ENCODE measurements around the gene PCDHGA6. TPM values are rescaled to one million over a fixed set of nuclear protein-coding genes. Genes with fewer than 3 reads are reported as not detected.
"Not testable (repeated sequence)": the region's sequence is repeated elsewhere in the genome, so short reads cannot be mapped to it uniquely, and the experiment has no call there.

The PCDHGA6 gene
- total RNA-seq, 6 experiments from 2014 or later: 1.8 to 2.8 (median 2.8) TPM

DNA sequence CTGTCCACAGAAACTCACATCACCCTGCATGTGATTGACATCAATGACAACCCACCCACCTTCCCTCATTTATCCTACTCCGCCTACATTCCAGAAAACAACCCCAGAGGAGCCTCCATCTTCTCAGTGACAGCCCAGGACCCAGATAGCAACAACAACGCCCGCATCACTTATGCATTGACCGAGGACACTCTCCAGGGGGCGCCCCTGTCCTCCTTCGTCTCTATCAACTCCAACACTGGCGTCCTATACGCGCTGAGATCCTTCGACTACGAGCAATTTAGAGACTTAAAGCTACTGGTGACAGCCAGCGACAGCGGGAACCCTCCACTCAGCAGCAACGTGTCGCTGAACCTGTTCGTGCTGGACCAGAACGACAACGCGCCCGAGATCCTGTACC lies 28.4 kb upstream of the PCDHGA6 start:
- DNase-seq: no peak
- peaks cover 36% of the 10 kb centered on the region for H3K9me3 Mint-ChIP-seq
- no peak overlapping the region for H3K4me3 Mint-ChIP-seq
- H3K27me3 Mint-ChIP-seq (ENCODE audit: insufficient read depth): peaks cover 4% of the 10 kb centered on the region
- TF ChIP-seq, protein P1, sequence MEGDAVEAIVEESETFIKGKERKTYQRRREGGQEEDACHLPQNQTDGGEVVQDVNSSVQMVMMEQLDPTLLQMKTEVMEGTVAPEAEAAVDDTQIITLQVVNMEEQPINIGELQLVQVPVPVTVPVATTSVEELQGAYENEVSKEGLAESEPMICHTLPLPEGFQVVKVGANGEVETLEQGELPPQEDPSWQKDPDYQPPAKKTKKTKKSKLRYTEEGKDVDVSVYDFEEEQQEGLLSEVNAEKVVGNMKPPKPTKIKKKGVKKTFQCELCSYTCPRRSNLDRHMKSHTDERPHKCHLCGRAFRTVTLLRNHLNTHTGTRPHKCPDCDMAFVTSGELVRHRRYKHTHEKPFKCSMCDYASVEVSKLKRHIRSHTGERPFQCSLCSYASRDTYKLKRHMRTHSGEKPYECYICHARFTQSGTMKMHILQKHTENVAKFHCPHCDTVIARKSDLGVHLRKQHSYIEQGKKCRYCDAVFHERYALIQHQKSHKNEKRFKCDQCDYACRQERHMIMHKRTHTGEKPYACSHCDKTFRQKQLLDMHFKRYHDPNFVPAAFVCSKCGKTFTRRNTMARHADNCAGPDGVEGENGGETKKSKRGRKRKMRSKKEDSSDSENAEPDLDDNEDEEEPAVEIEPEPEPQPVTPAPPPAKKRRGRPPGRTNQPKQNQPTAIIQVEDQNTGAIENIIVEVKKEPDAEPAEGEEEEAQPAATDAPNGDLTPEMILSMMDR (IDR thresholded peaks at IDR 0.05): 0 out of 2 replicates have a peak, but pooled peaks have one; percentile 15
- H3K36me3 Mint-ChIP-seq (ENCODE audit: low read depth): peaks cover 24% of the 10 kb centered on the region
- peaks cover 16% of the 10 kb centered on the region for H3K4me1 Mint-ChIP-seq (ENCODE audit: low read depth)
- H3K27ac Mint-ChIP-seq: no peak overlapping the region

GRCh38 chr5:141346017-141346416 lies 27.7 kb upstream of the PCDHGA6 start:
- not testable (repeated sequence) for H3K4me3 Mint-ChIP-seq; H3K27ac Mint-ChIP-seq; H3K27me3 Mint-ChIP-seq (ENCODE audit: insufficient read depth); DNase-seq
- peaks cover 29% of the 10 kb centered on the region for H3K36me3 Mint-ChIP-seq (ENCODE audit: low read depth)
- peaks cover 41% of the 10 kb centered on the region for H3K9me3 Mint-ChIP-seq
- H3K4me1 Mint-ChIP-seq (ENCODE audit: low read depth): peaks cover 19% of the 10 kb centered on the region

- TF ChIP-seq, protein P1 (IDR thresholded peaks at IDR 0.05): peak; percentile 77
- H3K4me1 Mint-ChIP-seq (ENCODE audit: low read depth): peaks cover 19% of the 10 kb centered on the region
- peak within 1 kb of the TSS; percentile 48 for H3K27ac Mint-ChIP-seq
- peaks cover 33% of the 10 kb centered on the region for H3K36me3 Mint-ChIP-seq (ENCODE audit: low read depth)
- DNase-seq: peak; percentile 53
- H3K4me3 Mint-ChIP-seq: peak within 1 kb of the TSS; percentile 88
- peaks cover 9% of the 10 kb centered on the region for H3K27me3 Mint-ChIP-seq (ENCODE audit: insufficient read depth)
- H3K9me3 Mint-ChIP-seq: peaks cover 46% of the 10 kb centered on the region
These were observed 23.6 kb upstream of the PCDHGA6 start, which contains the start of gene PCDHGB1 for GRCh38 chr5:141349917-141350619. Gene PCDHGB1 (plus strand): TSS chr5:141350099. CDS start chr5:141350261, 162 bp downstream.

DNA sequence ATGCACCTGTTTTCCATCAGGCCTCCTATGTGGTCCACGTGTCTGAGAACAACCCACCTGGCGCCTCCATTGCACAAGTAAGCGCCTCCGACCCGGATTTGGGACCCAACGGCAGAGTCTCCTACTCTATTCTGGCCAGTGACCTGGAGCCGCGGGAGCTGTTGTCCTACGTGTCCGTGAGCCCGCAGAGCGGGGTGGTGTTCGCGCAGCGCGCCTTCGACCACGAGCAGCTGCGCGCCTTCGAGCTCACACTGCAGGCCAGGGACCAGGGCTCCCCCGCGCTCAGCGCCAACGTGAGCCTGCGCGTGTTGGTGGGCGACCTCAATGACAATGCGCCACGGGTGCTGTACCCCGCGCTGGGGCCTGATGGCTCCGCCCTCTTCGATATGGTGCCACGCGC lies 22.1 kb upstream of the PCDHGA6 start:
- peaks cover 51% of the 10 kb centered on the region for H3K9me3 Mint-ChIP-seq
- H3K4me1 Mint-ChIP-seq (ENCODE audit: low read depth): peaks cover 16% of the 10 kb centered on the region
- TF ChIP-seq, protein P1 (IDR thresholded peaks at IDR 0.05): no peak
- H3K4me3 Mint-ChIP-seq: no peak overlapping the region
- H3K27me3 Mint-ChIP-seq (ENCODE audit: insufficient read depth): peaks cover 9% of the 10 kb centered on the region
- no peak overlapping the region for H3K27ac Mint-ChIP-seq
- H3K36me3 Mint-ChIP-seq (ENCODE audit: low read depth): peaks cover 42% of the 10 kb centered on the region
- no peak for DNase-seq

- Mint-ChIP-seq H3K9me3 (peaks cover 56% of the 10 kb centered on the region), H3K36me3 (ENCODE audit: low read depth) (peaks cover 45% of the 10 kb centered on the region), H3K4me1 (ENCODE audit: low read depth) (peaks cover 13% of the 10 kb centered on the region), H3K27ac (no peak within 1 kb of the TSS), H3K27me3 (ENCODE audit: insufficient read depth) (peaks cover 9% of the 10 kb centered on the region), H3K4me3 (peak within 1 kb of the TSS; percentile 71)
- no peak for DNase-seq
- TF ChIP-seq, protein P1 (IDR thresholded peaks at IDR 0.05): peak; percentile 83
These were observed 18.7 kb upstream of the PCDHGA6 start, which contains the start of gene PCDHGA4 for GRCh38 chr5:141354900-141355469. Gene PCDHGA4 (plus strand): TSS chr5:141355021. CDS start chr5:141355108, 87 bp downstream.

- Mint-ChIP-seq H3K27me3 (ENCODE audit: insufficient read depth) (peaks cover 7% of the 10 kb centered on the region), H3K4me3 (no peak overlapping the region; the same call in 1 of the 2 replicates), H3K9me3 (peaks cover 56% of the 10 kb centered on the region), H3K36me3 (ENCODE audit: low read depth) (peaks cover 45% of the 10 kb centered on the region), H3K4me1 (ENCODE audit: low read depth) (peaks cover 10% of the 10 kb centered on the region), H3K27ac (no peak overlapping the region)
- DNase-seq: no peak
- TF ChIP-seq, protein P1 (IDR thresholded peaks at IDR 0.05): no peak
These were observed 18.1 kb upstream of the PCDHGA6 start for GRCh38 chr5:141355641-141356040.

All from HFFc6 (cell line).